Daoy (cell line): ENCODE measurements around the gene RPS2. TPM values are rescaled to one million over a fixed set of nuclear protein-coding genes. Genes with fewer than 3 reads are reported as not detected.

Experiments
- DNase-seq: peaks from one replicate; pipeline ENCODE4 v3.0.0-alpha.2; 2015; ENCODE audit warnings: low read depth
- total RNA-seq: library from RNA; depleted of rRNA; stranded (reverse); fragments of >200 nt; shearing (Covaris generic); gene quantifications from 2 replicates; pipeline ENCODE4 v1.2.3, GENCODE V29; 2014

Gene RPS2
- total RNA-seq, 1 experiment from 2014 or later: 2,369 TPM

- DNase-seq: no peak
Measured at GRCh38 chr16:1981398-1981836, 16.8 kb upstream of the RPS2 start, which contains the start of gene NOXO1. Gene NOXO1 (minus strand): TSS chr16:1981469. CDS start chr16:1981179, 290 bp downstream.

- no peak for DNase-seq
Measured at GRCh38 chr16:1980770-1981087, 16.1 kb upstream of the RPS2 start.

GRCh38 chr16:1980030-1980769 is 15.6 kb upstream of the RPS2 start:
- no peak for DNase-seq

DNA sequence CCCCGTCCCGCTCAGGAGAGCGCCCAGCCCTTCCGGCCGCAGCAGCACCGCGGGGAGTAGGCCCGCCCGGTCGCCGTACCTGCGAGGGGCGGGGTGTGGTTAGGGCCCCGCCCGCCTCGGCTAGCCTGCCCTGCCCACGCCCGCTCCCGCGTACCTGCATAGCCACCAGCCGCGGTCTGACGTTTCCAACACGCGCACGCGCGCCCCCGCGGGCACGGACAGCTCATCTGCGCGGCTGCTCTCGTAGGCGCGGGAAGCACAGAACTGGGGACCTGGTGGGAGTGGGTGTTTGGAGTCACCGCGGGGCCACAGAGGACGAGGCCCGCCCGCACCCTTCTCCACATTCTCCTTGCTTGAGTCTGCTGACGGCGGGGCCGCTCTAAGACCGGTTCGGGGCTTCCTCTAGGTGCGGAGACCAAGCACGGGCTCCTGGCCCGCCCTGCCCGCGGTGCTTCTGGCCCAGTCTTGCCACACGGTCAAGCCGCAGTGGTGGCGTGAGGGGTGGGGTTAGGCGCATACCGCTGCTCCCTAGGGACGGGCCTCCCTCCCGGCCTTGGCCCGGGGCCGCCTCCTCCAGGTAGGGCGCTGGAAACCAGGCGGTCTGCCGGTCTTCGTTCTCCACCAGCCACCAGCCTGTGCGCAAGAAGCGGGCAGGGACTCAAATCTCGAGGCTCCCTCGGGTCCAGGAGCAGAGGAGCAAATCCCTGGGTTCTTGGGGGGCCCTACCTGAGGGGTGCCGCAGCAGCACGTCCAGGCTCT is 14.8 kb upstream of the RPS2 start:
- DNase-seq: no peak

DNA sequence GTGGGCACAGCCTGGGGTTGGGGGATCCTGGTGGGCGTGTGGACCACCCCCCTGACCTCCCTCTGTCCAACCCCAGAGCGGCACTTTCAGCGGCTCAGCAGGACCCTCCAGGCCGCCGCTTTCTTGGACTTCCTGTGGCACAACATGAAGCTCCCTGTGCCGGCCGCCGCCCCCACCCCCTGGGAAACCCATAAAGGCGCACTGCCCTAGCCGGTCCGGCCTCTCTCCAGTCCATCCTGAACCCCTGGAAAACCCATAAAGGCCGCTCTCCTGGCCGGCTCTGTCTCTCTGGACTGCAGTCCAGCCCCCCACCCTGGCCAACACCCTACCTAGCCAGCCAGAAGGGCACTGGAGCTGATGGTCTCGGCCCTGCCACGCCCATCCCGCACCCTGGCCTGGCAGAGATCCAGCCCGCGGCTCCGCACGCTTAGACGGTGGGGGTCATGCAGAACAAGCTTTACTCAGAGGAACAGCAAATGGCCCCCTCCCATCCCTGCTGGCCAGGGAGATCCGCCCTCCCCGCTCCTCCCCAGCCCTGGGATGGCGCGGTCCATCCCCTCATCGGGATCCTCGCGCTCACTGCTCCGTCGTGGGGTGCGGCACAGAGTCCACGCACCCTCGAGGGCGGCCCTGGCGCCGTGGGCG is 14.0 kb upstream of the RPS2 start:
- DNase-seq: no peak

GRCh38 chr16:1977875-1978268 is 13.2 kb upstream of the RPS2 start:
- DNase-seq: no peak

DNA sequence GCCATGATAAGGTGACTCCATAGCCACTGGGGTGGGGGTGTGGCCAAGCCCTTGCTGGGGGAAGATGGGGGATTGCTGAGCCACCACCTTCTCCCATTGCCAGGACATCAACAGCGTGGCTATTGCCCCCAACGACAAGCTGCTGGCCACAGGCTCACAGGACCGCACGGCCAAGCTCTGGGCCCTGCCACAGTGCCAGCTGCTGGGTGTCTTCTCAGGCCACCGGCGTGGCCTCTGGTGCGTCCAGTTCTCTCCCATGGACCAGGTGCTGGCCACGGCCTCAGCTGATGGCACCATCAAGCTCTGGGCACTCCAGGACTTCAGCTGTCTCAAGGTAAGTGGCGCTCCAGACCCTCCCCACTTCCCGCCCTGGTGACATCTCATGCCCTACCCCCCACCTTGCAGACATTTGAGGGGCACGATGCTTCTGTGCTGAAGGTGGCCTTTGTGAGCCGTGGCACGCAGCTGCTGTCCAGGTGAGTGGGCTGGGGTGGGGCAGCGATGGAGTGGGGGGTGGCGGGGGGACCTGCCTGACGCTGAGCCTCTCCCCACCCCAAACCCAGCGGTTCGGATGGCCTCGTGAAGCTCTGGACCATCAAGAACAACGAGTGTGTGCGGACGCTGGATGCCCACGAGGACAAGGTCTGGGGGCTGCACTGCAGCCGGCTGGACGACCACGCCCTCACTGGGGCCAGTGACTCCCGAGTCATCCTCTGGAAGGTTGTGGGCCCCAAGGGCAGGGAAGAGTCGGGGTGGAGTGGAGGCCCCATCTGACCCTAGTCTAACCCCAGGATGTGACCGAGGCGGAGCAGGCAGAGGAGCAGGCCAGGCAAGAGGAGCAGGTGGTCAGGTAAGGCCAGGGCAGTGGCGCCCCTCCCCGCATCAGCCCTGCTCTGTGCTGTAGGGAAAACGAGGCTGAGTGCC is 12.6 kb upstream of the RPS2 start:
- no peak for DNase-seq

DNA sequence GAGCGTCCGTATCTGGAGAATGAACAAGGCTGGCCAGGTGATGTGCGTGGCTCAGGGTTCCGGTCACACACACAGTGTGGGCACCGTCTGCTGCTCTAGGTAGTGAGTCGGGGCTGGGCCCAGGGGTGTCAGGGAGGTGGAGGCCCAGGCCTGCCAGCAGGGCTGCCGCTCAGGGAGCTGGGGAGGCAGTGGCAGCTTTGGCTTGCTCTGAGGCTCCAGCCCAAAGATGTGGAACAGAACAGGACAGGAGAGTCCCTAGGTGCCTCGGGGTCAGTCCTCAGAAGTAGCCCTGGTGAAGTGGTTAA is 11.5 kb upstream of the RPS2 start:
- no peak for DNase-seq

GRCh38 chr16:1975432-1976215 is 11.0 kb upstream of the RPS2 start:
- no peak for DNase-seq

DNA sequence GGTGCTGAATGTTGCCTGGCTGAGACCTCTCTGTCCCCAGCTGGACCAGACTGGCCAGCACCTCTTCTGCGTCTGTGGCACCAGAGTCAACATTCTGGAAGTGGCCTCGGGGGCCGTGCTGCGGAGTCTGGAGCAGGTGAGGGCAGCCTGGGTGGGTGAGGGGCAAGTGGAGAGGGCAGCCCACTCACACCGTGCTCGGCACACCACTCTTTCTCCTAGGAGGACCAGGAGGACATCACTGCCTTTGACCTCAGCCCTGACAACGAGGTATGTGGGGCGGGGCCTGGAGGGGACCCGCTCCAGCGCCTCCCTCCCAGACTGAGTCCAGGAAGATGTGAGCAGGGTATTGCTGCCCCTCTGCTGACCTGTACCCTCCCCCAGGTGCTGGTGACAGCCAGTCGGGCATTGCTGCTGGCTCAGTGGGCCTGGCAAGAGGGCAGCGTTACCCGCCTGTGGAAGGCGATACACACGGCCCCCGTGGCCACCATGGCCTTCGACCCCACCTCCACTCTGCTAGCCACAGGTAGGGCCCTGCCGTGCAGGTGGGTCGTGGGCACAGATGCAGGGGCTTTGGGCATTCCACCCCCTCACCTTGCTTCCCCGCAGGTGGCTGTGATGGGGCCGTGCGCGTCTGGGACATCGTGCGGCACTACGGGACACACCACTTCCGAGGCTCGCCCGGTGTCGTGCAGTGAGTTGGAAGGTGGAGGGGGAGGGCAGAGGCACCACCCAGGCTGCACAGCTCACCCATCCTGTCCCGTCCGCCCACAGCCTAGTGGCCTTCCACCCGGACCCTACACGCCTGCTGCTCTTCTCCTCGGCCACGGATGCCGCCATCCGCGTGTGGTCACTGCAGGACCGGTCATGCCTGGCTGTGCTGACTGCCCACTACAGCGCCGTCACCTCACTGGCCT is 9.8 kb upstream of the RPS2 start:
- no peak for DNase-seq

- DNase-seq: no peak
Measured at GRCh38 chr16:1973461-1974156, 9.0 kb upstream of the RPS2 start.

GRCh38 chr16:1972490-1972877 is 7.9 kb upstream of the RPS2 start:
- no peak for DNase-seq

- DNase-seq: peak; percentile 98
Measured at GRCh38 chr16:1971796-1972489, 7.3 kb upstream of the RPS2 start, which contains the start of gene TBL3. Gene TBL3 (plus strand): TSS chr16:1972053. CDS start chr16:1972165, 112 bp downstream.

DNA sequence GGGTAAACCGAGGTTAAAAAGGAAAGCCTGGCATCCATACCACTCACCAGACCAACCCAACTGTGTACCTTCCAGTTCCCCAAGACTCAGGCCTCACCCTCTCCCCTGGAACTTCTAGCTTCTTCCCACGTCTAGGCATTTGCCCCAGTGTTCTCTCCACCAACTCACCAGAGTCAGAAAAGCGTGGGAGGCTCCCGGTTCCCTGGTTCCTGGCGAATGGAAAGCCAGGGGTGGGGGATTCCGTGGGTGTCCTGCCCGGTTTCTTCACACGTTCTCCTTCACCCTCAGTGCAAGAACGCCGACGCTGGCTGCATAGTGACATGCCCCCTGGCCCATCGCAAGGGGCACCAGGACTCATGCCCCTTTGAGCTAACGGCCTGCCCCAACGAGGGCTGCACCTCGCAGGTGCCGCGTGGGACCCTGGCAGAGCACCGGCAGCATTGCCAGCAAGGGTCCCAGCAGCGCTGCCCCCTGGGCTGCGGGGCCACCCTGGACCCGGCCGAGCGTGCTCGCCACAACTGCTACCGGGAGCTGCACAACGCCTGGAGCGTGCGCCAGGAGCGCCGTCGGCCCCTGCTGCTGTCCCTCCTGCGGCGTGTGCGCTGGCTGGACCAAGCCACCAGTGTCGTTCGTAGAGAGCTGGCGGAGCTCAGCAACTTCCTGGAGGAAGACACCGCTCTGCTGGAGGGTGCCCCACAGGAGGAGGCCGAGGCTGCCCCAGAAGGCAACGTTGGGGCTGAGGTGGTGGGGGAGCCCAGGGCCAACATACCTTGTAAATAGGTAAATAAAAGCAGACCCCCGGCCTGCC is 3.7 kb upstream of the RPS2 start:
- no peak for DNase-seq

GRCh38 chr16:1966460-1966859 is 1.8 kb upstream of the RPS2 start, which contains the start of gene RNF151:
Gene RNF151 (plus strand): TSS chr16:1966856. CDS start chr16:1966882, 26 bp downstream.
- no peak for DNase-seq

DNA sequence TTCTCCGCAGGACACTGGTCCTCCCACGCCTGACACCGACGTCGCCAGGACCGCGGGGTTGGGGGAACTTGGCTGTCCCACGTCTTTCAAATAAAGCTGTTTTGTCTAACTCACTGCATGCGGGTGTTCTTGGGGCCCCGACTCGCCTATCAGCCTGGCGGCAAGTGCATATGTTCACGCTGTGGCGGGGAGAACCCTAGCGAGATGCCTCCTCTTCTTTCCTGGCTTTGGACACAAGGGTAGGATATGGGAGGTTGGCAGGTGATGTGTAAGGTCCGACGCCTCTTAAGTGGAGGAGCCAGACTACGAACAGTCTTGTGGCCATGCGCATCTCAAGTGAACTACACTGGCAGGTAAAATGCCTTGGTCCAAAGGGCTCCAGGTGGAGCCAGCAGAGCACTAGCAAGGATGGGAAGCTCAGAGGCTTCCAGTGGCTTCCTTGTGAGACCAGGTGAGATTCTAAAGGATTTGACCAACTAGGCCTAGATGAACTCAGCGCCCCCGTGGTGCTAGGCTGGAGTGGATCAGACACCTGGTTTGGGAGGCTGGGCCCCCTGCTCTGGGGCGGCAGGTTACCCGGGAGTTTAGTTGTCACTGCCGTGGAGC is 873 bp upstream of the RPS2 start:
- no peak for DNase-seq

DNA sequence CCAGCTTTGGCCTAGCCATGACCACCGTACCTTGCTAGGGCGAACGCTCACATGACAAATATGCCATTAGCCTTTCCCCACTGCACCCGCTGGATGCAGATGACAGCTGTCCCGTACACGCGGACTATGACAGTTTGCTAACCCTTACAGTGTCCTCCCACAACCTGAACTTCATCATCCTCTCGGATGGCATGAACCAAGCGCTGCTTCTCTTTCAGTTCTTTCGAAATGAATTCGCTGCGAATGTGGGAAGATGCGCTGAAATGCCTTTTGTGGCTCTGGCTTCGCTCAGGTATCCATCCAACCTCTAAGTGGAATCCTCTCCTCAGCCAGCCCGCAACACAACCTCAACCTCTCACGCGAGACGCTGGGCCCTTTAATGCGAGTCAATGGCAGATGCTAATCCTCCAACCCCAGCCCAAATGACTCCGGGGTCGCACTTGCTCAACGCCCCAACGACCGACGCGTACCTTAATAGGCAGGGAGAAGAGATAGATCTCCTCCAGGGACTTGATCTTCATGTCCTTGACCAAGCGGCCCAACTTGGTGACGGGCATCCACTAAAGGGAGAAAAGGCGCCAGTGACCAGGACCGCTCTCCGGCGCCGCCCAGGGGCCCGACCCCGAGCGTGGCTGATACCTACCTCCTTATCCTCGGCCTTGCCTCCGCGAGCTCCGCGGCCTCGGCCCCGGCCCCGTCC is 670 bp downstream of the RPS2 start:
- DNase-seq: no peak
